Immature natural killer cell (primary cell): ENCODE results near the gene SCAANT1. TPM values are rescaled to one million over a fixed set of nuclear protein-coding genes. Genes with fewer than 3 reads are reported as not detected.

Source experiments
- DNase-seq, 3 donors: peaks; one replicate each; pipeline ENCODE4 v3.0.0; 2022; ENCODE audit warnings: mixed read lengths in 1 of 3
- H3K27ac Mint-ChIP-seq, 6 donors: one replicate each; pipeline ENCODE4 v1.8.0; 2020; ENCODE audit warnings: mixed read lengths in 6 of 6, mild to moderate bottlenecking in 5 of 6, inconsistent platforms in 4 of 6, moderate library complexity in 3 of 6
- H3K27me3 Mint-ChIP-seq, 3 donors: one replicate each; pipeline ENCODE4 v1.8.0; 2020 to 2021; ENCODE audit warnings: low read depth in 3 of 3, mild to moderate bottlenecking in 3 of 3, mixed read lengths in 3 of 3, moderate library complexity in 3 of 3, inconsistent platforms in 1 of 3
- H3K36me3 Mint-ChIP-seq, 3 donors: one replicate each; pipeline ENCODE4 v1.8.0; 2020; ENCODE audit warnings: mixed read lengths in 3 of 3, inconsistent platforms in 2 of 3, mild to moderate bottlenecking in 2 of 3
- H3K4me1 Mint-ChIP-seq, 2 donors: one replicate each; pipeline ENCODE4 v1.8.0; 2020; ENCODE audit warnings: inconsistent platforms in 2 of 2, mild to moderate bottlenecking in 2 of 2, mixed read lengths in 2 of 2, moderate library complexity in 1 of 2
- H3K4me3 Mint-ChIP-seq, 5 donors: one replicate each; pipeline ENCODE4 v1.8.0; 2020; ENCODE audit warnings: mild to moderate bottlenecking in 5 of 5, mixed read lengths in 5 of 5, inconsistent platforms in 3 of 5, moderate library complexity in 3 of 5
- H3K9me3 Mint-ChIP-seq, 6 donors: one replicate each; pipeline ENCODE4 v1.8.0; 2020; ENCODE audit warnings: mild to moderate bottlenecking in 6 of 6, mixed read lengths in 6 of 6, inconsistent platforms in 4 of 6, moderate library complexity in 3 of 6
- polyA plus RNA-seq, 3 donors: library from polyadenylated mRNA; unstranded; fragments of 300-500 nt; fragmentation: Illumina TruSeq; gene quantifications; one replicate each; pipeline ENCODE4 v1.2.3, GENCODE V29; 2021

The SCAANT1 gene
- polyA plus RNA-seq, 3 donors from 2014 or later, result 6.3 TPM; not detected in 2

GRCh38 chr3:63926309-63926708, 14.1 kb upstream of the SCAANT1 start:
- DNase-seq, result no peak
- Mint-ChIP-seq H3K9me3 (no peaks in the 10 kb centered on the region), H3K27me3 (peaks cover 0 to 8% (median 0%) of the 10 kb centered on the region in 3 donors), H3K4me1 (peaks cover 42 to 75% of the 10 kb centered on the region in 2 donors), H3K27ac (no peak overlapping the region), H3K36me3 (peaks cover 9 to 27% (median 19%) of the 10 kb centered on the region in 3 donors), H3K4me3 (no peak overlapping the region)

- H3K27ac Mint-ChIP-seq, result peak overlapping the region in 1 of 6 donors; percentile 9
- peaks cover 0 to 8% (median 3%) of the 10 kb centered on the region in 3 donors for H3K27me3 Mint-ChIP-seq
- no peak for DNase-seq
- H3K4me1 Mint-ChIP-seq, result peaks cover 36 to 71% of the 10 kb centered on the region in 2 donors
- no peak overlapping the region for H3K4me3 Mint-ChIP-seq
- H3K9me3 Mint-ChIP-seq, result no peaks in the 10 kb centered on the region
- H3K36me3 Mint-ChIP-seq, result peaks cover 12 to 39% (median 19%) of the 10 kb centered on the region in 3 donors
These were observed 10.5 kb upstream of the SCAANT1 start for GRCh38 chr3:63922491-63923199.

GRCh38 chr3:63921741-63922482, 9.7 kb upstream of the SCAANT1 start:
- Mint-ChIP-seq H3K27ac (peak overlapping the region in 2 of 6 donors; percentile 9 to 21), H3K27me3 (peaks cover 0 to 8% (median 4%) of the 10 kb centered on the region in 3 donors), H3K36me3 (peaks cover 18 to 38% (median 21%) of the 10 kb centered on the region in 3 donors), H3K9me3 (no peaks in the 10 kb centered on the region), H3K4me1 (peaks cover 36 to 69% of the 10 kb centered on the region in 2 donors), H3K4me3 (no peak overlapping the region)
- no peak for DNase-seq

- DNase-seq, result no peak
- no peak overlapping the region for H3K4me3 Mint-ChIP-seq
- H3K27ac Mint-ChIP-seq, result peak overlapping the region in 1 of 6 donors; percentile 16
- H3K36me3 Mint-ChIP-seq, result peaks cover 18 to 31% (median 24%) of the 10 kb centered on the region in 3 donors
- peaks cover 29 to 62% of the 10 kb centered on the region in 2 donors for H3K4me1 Mint-ChIP-seq
- H3K27me3 Mint-ChIP-seq, result peaks cover 1 to 8% (median 4%) of the 10 kb centered on the region in 3 donors
- H3K9me3 Mint-ChIP-seq, result no peaks in the 10 kb centered on the region
These were observed 7.8 kb upstream of the SCAANT1 start for GRCh38 chr3:63920001-63920400.

GRCh38 chr3:63918321-63918720, 6.1 kb upstream of the SCAANT1 start:
- H3K27me3 Mint-ChIP-seq, result peaks cover 1 to 14% (median 4%) of the 10 kb centered on the region in 3 donors
- H3K36me3 Mint-ChIP-seq, result peaks cover 14 to 26% (median 22%) of the 10 kb centered on the region in 3 donors
- H3K9me3 Mint-ChIP-seq, result no peaks in the 10 kb centered on the region
- H3K27ac Mint-ChIP-seq, result peak overlapping the region in 4 of 6 donors; percentile 20 to 61 (median 30)
- no peak overlapping the region for H3K4me3 Mint-ChIP-seq
- no peak for DNase-seq
- peaks cover 32 to 65% of the 10 kb centered on the region in 2 donors for H3K4me1 Mint-ChIP-seq

- H3K27me3 Mint-ChIP-seq, result peaks cover 6 to 29% (median 18%) of the 10 kb centered on the region in 3 donors
- H3K4me3 Mint-ChIP-seq, result peak overlapping the region; percentile 87 to 92 (median 89)
- peaks cover 8 to 26% (median 19%) of the 10 kb centered on the region in 3 donors for H3K36me3 Mint-ChIP-seq
- peaks cover 41 to 76% of the 10 kb centered on the region in 2 donors for H3K4me1 Mint-ChIP-seq
- no peaks in the 10 kb centered on the region for H3K9me3 Mint-ChIP-seq
- DNase-seq, result no peak
- peak overlapping the region; percentile 85 to 98 (median 95) for H3K27ac Mint-ChIP-seq
These were observed 2.1 kb upstream of the SCAANT1 start for GRCh38 chr3:63914312-63914711.

- peak overlapping the region; percentile 87 to 92 (median 89) for H3K4me3 Mint-ChIP-seq
- DNase-seq, result peak; percentile 59 to 71 (median 64)
- H3K27ac Mint-ChIP-seq, result peak overlapping the region; percentile 85 to 98 (median 95)
- peaks cover 37 to 63% of the 10 kb centered on the region in 2 donors for H3K4me1 Mint-ChIP-seq
- peaks cover 6 to 29% (median 18%) of the 10 kb centered on the region in 3 donors for H3K27me3 Mint-ChIP-seq
- H3K9me3 Mint-ChIP-seq, result no peaks in the 10 kb centered on the region
- peaks cover 8 to 19% (median 15%) of the 10 kb centered on the region in 3 donors for H3K36me3 Mint-ChIP-seq
These were observed 795 bp upstream of the SCAANT1 start for GRCh38 chr3:63912768-63913588.

GRCh38 chr3:63911509-63911872, 692 bp downstream of the SCAANT1 start:
- Mint-ChIP-seq H3K9me3 (no peaks in the 10 kb centered on the region), H3K4me3 (peak overlapping the region; percentile 87 to 96 (median 92)), H3K4me1 (peaks cover 37 to 53% of the 10 kb centered on the region in 2 donors), H3K36me3 (peaks cover 2 to 8% (median 4%) of the 10 kb centered on the region in 3 donors), H3K27ac (peak overlapping the region; percentile 93 to 99 (median 98)), H3K27me3 (peaks cover 6 to 24% (median 18%) of the 10 kb centered on the region in 3 donors)
- DNase-seq, result no peak

GRCh38 chr3:63910891-63911290, 1.3 kb downstream of the SCAANT1 start:
- Mint-ChIP-seq H3K27ac (peak overlapping the region; percentile 93 to 99 (median 98)), H3K9me3 (no peaks in the 10 kb centered on the region), H3K4me1 (peaks cover 37 to 48% of the 10 kb centered on the region in 2 donors), H3K27me3 (peaks cover 4 to 24% (median 18%) of the 10 kb centered on the region in 3 donors), H3K4me3 (peak overlapping the region; percentile 87 to 96 (median 92)), H3K36me3 (peaks cover 0 to 4% (median 0%) of the 10 kb centered on the region in 3 donors)
- DNase-seq, result peak; percentile 53 to 65 (median 54)

GRCh38 chr3:63910001-63910400, 2.2 kb downstream of the SCAANT1 start:
- peak overlapping the region; percentile 12 to 99 (median 95) for H3K27ac Mint-ChIP-seq
- peaks cover 0 to 4% (median 0%) of the 10 kb centered on the region in 3 donors for H3K36me3 Mint-ChIP-seq
- peaks cover 4 to 24% (median 18%) of the 10 kb centered on the region in 3 donors for H3K27me3 Mint-ChIP-seq
- DNase-seq, result no peak
- H3K9me3 Mint-ChIP-seq, result no peaks in the 10 kb centered on the region
- peak overlapping the region in 1 of 5 donors; percentile 23 for H3K4me3 Mint-ChIP-seq
- peaks cover 35 to 44% of the 10 kb centered on the region in 2 donors for H3K4me1 Mint-ChIP-seq

GRCh38 chr3:63909431-63909830, 2.8 kb downstream of the SCAANT1 start:
- DNase-seq, result no peak
- H3K27me3 Mint-ChIP-seq, result peaks cover 4 to 20% (median 18%) of the 10 kb centered on the region in 3 donors

GRCh38 chr3:63908776-63909175, 3.4 kb downstream of the SCAANT1 start:
- Mint-ChIP-seq H3K36me3 (peaks cover 0 to 5% (median 0%) of the 10 kb centered on the region in 3 donors), H3K9me3 (no peaks in the 10 kb centered on the region), H3K27me3 (peaks cover 4 to 19% (median 18%) of the 10 kb centered on the region in 3 donors), H3K4me3 (no peak overlapping the region), H3K4me1 (peaks cover 26 to 32% of the 10 kb centered on the region in 2 donors), H3K27ac (peak overlapping the region in 3 of 6 donors; percentile 2 to 28 (median 25))
- no peak for DNase-seq

More at GRCh38 chr3:63909431-63909830, 2.8 kb downstream of the SCAANT1 start:
- H3K9me3 Mint-ChIP-seq, result no peaks in the 10 kb centered on the region
- peaks cover 30 to 39% of the 10 kb centered on the region in 2 donors for H3K4me1 Mint-ChIP-seq
- no peak overlapping the region for H3K27ac Mint-ChIP-seq
- H3K36me3 Mint-ChIP-seq, result peaks cover 0 to 6% (median 0%) of the 10 kb centered on the region in 3 donors
- H3K4me3 Mint-ChIP-seq, result no peak overlapping the region
